Activated gamma-delta T cell treated with Interleukin-2 at 50 U/mL for 16 hours (primary cell): ENCODE data around the gene C2CD4C.
"Not testable (repeated sequence)": the region's sequence is repeated elsewhere in the genome, so short reads cannot be mapped to it uniquely, and the experiment has no call there.

Source experiments
- DNase-seq: peaks from one replicate; pipeline ENCODE4 v3.0.0-alpha.2; 2020

The C2CD4C gene, protein sequence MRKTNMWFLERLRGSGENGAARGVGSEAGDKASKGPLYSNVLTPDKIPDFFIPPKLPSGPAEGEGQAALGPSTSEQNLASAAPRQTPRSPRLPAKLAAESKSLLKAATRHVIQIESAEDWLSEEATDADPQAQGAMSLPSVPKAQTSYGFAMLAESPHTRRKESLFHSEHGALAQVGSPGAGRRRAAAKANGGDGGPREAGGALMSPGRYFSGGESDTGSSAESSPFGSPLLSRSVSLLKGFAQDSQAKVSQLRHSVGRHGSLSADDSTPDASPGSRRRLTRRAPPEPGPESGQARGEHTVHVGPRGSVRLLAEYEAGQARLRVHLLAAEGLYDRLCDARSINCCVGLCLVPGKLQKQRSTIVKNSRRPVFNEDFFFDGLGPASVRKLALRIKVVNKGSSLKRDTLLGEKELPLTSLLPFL

DNA sequence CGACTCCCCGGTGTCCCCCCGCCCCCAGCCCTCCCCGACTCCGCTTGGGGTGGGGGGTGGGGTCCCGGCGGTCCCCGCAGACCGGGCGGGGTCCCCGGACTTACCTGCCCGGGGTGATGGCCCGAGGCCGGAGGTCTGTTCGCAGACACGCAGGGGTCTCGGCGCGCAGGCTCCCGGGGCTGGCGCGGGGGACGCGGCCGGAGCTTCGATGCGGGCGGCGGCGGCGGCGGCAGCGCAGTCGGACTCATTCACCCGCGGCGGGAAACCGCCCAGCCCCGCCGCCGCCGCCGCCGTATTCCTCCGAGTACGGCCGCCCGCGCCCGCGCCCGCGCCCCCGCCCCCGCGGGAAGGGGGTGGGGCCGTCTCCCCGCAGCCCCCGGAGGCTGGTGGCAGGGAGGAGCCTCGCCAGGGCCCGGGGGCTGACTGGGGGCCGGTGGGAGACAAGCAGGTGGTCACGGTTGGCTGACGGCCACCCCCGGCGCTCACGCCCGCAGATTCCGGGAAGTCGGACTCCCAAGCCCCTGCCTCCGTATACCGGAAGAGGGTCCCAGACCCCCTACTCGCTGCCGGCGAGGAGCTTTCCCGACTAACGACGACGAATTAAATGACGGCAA, at the start of gene C2CD4C:
Gene C2CD4C, minus strand, starts transcription at position 246 of the 614 bp plus-strand sequence. CDS start 786 bp downstream, outside the sequence.
- DNase-seq: peak; percentile 15

- no peak for DNase-seq
Measured at GRCh38 chr19:458091-459042, 49.4 kb upstream of the C2CD4C start.

- no peak for DNase-seq
Measured at GRCh38 chr19:457636-458035, 48.7 kb upstream of the C2CD4C start.

GRCh38 chr19:456547-457110, 47.7 kb upstream of the C2CD4C start:
- DNase-seq: no peak

DNA sequence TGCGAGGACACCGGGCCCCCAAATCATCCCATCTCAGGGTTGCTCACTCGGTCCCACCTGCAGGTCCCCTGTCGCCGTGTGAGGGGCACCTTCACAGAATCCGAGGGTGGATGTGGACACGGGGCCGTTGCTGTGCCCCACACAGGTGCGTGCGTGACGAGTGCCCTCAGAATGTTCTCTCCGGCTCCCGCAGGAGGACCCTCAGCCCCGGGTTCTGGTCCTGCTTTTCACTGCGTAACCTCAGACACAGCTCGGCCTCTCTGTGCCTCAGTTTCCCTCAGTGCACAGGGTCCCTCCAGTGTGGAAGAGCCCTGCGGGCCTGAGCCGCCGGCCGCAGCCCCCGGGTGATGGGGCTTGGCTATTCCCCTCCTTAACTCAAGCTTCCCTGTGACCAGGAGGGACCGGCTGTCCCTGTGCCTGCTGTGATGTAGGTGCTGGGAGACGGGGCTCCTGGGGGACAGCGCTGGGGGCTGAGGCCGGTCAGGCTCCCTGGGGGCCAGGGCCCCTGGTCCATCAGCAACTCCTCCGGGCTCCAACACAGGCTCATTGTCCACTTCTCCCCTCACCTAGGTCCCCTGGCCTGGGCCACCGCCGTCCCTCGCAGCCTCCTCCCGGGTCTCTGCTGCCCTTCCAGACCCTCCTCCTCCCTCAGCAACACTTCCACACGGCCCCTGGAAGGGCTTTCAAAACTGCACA, 47.1 kb upstream of the C2CD4C start:
- no peak for DNase-seq

GRCh38 chr19:455031-455705, 46.2 kb upstream of the C2CD4C start:
- no peak for DNase-seq

DNA sequence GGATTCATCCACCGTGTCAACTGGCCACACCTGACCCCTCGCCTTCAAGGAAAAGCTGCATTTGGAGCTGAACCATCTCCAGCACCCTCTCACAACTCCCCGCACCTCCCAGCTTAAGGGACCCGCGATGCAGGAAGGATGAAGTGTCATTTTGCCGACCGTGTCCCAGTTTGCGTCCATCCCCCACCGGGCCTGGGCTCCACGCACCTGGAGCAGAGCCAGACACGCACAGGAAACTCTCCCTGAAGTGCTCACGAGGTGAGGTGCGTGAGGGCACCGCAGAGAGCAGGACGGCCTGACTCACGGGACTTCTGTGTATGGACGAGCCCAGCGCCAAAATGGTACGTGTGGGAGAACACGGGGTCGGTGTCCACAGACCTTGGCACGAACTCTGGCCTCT, 44.7 kb upstream of the C2CD4C start:
- no peak for DNase-seq

- DNase-seq: no peak
Measured at GRCh38 chr19:452829-453228, 43.9 kb upstream of the C2CD4C start.

DNA sequence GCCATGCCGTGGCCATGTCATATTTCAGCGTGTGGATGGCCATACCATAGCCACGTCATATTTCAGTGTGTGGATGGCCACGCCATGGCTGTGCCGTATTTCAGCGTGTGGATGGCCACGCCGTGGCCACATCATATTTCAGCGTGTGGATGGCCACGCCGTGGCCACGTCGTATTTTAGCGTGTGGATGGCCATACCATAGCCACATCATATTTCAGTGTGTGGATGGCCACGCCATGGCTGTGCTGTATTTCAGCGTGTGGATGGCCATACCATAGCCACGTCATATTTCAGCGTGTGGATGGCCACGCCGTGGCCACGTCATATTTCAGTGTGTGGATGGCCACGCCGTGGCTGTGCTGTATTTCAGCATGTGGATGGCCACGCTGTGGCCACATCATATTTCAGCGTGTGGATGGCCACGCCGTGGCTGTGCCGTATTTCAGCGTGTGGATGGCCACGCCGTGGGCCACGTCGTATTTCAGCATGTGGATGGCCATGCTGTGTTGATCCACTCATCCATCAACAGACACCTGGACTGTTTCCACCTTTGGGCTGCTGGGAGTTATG, 42.0 kb upstream of the C2CD4C start:
- not testable (repeated sequence) for DNase-seq

DNA sequence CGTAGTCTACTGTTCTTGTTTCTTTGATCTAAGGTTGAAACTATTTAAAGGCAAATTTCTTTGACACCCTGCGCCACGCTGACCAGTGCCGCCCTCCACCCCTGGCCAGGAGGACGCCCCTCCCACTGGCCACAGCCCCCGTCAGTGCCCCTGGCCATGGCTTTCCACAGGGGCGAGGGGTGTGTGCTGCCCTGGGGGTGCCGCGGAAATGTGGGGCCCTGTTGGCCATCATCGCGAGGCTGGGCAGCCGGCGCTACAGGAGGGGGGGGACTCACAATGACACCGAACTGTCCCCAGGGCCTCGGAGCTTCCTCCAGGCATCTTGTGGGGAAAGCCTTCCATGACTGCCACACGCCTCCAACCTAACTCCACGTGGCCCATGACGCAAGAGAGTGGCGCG, 41.0 kb upstream of the C2CD4C start:
- no peak for DNase-seq

- no peak for DNase-seq
Measured at GRCh38 chr19:447816-448560, 39.0 kb upstream of the C2CD4C start.

DNA sequence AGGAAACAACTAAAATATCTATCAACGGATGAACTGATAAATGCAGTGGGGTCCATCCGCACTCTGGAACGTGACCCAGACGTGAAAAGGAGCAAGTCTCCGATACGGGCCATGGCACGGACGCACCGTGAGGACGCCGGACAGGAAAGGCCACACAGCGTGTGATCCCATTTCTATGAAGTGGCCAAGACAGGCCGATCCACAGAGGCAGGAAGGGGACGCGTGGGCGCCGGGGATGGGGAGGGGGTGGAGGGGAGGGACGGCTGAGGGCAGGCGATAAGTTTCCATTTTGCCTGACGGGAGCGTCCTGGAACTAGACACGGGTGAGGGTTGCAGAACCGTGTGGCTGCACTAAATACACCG, 38.1 kb upstream of the C2CD4C start:
- DNase-seq: no peak

- DNase-seq: no peak
Measured at GRCh38 chr19:444677-445210, 35.8 kb upstream of the C2CD4C start.

- DNase-seq: no peak
Measured at GRCh38 chr19:443005-443404, 34.1 kb upstream of the C2CD4C start.

DNA sequence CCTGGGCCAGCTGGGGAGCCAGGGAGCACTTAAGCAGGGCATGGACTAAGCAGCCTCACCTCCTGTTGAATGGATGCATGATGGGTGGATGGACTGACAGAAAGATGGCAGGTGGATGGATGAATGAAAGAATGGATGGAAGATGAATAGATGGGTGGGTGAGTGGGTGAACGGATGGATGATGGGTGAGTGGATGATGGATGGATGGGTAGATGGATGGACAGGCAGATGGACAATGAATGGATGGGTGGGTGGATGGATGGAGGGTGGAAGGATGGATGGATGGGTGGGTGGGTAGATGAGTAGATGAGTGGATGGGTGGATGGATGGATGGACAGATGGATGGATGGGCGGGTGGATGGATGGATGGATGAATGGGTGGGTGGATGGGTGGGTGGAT, 33.1 kb upstream of the C2CD4C start:
- no peak for DNase-seq

DNA sequence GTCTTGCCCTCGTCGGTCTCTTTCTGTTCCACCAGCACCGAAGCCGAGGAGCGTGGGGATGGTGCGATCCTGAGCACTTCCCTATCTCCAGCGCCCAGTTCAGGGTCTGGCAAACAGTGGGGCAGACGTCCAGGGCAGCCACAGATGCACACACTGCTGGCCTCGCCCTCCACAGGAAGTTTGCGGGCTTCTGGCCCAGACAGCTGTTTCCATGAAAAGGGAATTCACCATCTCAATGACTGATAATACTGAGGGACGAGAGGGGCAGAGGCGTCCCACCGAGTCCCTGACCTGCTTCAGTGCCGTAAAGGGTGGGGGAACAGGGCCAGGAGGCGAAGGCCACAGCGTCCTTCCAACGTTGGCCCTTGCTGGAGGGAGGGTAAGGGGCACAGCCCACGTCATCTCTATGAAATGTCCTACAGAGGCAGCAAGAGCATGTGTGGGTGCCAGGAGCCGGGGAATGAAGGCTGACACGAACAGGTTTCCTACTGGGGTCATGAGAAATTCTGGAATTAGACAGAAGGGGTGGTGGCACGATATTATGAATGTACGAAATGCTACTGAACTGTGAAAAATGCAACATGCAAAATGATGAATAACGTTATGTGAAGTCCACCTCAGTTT, 32.4 kb upstream of the C2CD4C start:
- DNase-seq: no peak

GRCh38 chr19:440391-441212, 31.7 kb upstream of the C2CD4C start:
- no peak for DNase-seq

- no peak for DNase-seq
Measured at GRCh38 chr19:439167-439900, 30.4 kb upstream of the C2CD4C start.
